ENCODE results near the gene BCL2. TPM values are rescaled to one million over a fixed set of nuclear protein-coding genes. Genes with fewer than 3 reads are reported as not detected.

Gene BCL2
- total and polyA plus RNA-seq, 9 of the 15 experiments (the other 6 are each of a cell fraction or from before 2014, with no cell fraction given) = 0.10 to 1.1 (median 0.65) TPM

DNA sequence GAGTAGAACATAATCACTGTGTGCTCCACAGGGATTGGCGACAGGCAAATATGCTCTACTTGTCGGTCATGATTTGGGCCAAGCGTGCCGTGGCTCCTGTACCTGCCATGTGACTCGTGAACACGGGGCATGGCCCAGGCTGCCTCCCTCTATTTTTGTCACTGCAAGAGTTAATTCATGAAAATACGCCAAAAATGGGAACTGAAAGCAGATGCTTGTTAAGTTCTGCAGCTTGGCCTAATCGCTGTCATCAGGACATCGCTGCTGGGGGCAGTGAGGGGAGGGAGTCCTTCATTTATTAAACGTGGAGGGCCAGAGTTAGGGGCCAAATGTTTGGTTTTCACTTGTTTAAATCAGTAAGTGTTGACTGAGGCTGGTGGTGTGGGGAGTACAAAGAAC lies 177.8 kb downstream of the BCL2 start:
- H3K9ac ChIP-seq (ENCODE audit: insufficient read depth in 1 of 2, low read depth in 2 of 2, low read length in 2 of 2) = no peak overlapping the region
- intact Hi-C loops (cut with micrococcal nuclease) = no loop called here
- DNase-seq (ENCODE audit: extremely low read depth in 1 of 4, low spot score in 3 of 4) (no peak), FAIRE-seq (no peak), ATAC-seq (no peak)
- ChIA-PET POLR2A (no interaction called here), CTCF (ENCODE audit: low intra/inter-chr PET ratio) (no interaction called here)
- TF ChIP-seq POLR2AphosphoS2 (IDR thresholded peaks at IDR 0.05; ENCODE audit: low read length) = no peak
- 0% methylated on average over 9 of the region's 10 CpGs for WGBS (ENCODE audit: insufficient coverage, low coverage, missing lambda C conversion rate)
- no peaks in the 10 kb centered on the region for H3K79me2 ChIP-seq (ENCODE audit: control insufficient read depth, insufficient read depth, low read length)
- no peak overlapping the region for H3K4me3 ChIP-seq
- in situ Hi-C loops (cut with MboI) = no loop called here
- no peaks in the 10 kb centered on the region for H3K4me1 ChIP-seq (replicated peaks in 1 of 2; ENCODE audit: control insufficient read depth in 2 of 2, insufficient read depth in 2 of 2, low read length in 2 of 2)
- H3K4me2 ChIP-seq (ENCODE audit: insufficient read depth, low read length) = no peak overlapping the region
- H3K9me3 ChIP-seq (replicated peaks; ENCODE audit: control insufficient read depth, insufficient read depth, low read depth, low read length) = no peaks in the 10 kb centered on the region
- no peak overlapping the region for H2AFZ ChIP-seq (ENCODE audit: low read depth, low read length)
- H3K27ac ChIP-seq (ENCODE audit: extremely low read depth, low read depth, low read length) = no peak overlapping the region
- H3K9me1 ChIP-seq (ENCODE audit: control insufficient read depth, insufficient read depth, low read length) = no peaks in the 10 kb centered on the region
- H3K36me3 ChIP-seq (ENCODE audit: control insufficient read depth, insufficient read depth, low read length) = no peaks in the 10 kb centered on the region
- BruUV-seq (replicated peaks) = no TSS peak
- H3K27me3 ChIP-seq (ENCODE audit: control insufficient read depth in 2 of 2, insufficient read depth in 2 of 2, low read length in 2 of 2) = peaks cover 9 to 40% of the 10 kb centered on the region in 2 experiments; a peak in 3 of 5 replicates
- H4K20me1 ChIP-seq (replicated peaks; ENCODE audit: control insufficient read depth, insufficient read depth, low read length) = no peaks in the 10 kb centered on the region

DNA sequence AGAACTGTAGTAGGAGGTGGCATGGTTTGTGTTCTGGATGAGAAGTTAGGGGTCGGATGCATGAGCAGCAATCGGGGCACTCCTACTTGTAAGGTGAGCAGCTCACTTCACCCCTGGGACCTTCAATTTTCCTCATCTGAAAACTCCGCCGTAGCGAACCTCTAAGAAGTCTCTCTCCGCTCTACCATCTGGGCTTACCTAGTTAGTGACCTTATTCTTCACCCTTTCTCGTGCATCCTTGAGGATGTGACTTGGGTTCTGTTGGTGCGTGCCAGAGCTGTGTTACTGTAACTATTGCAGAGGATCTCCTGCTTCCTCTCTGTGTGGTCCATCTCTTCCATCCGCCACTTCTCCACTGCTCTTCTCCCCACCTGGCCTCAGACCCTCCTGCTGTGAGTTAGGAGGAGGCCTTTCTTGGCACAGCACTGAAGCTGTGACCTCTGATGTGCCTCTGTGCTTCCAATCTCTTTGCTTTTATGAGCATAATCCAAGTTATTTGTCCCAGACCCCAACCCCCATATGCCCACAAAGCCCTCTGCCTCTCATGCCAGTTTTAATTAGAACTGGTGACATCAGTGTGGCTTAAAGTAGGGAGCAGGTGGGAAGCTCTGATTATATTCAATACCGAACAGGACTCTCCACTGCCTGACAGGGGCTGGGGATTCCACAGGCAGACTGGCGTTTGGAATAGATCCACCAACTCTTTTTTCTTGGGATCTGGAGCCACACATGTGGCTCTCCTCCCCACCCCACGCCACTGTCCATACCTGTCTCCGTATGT lies 178.4 kb downstream of the BCL2 start:
- no peak overlapping the region for H3K4me2 ChIP-seq (ENCODE audit: insufficient read depth, low read length)
- WGBS (ENCODE audit: insufficient coverage, low coverage, missing lambda C conversion rate) = 2% methylated on average over 9 of the region's 13 CpGs
- in situ Hi-C loops (cut with MboI) = no loop called here
- DNase-seq (ENCODE audit: extremely low read depth in 1 of 4, low spot score in 3 of 4) (no peak), FAIRE-seq (no peak), ATAC-seq (no peak)
- intact Hi-C loops (cut with micrococcal nuclease) = no loop called here
- H3K79me2 ChIP-seq (ENCODE audit: control insufficient read depth, insufficient read depth, low read length) = no peaks in the 10 kb centered on the region
- no peaks in the 10 kb centered on the region for H3K36me3 ChIP-seq (ENCODE audit: control insufficient read depth, insufficient read depth, low read length)
- no peaks in the 10 kb centered on the region for H3K9me3 ChIP-seq (replicated peaks; ENCODE audit: control insufficient read depth, insufficient read depth, low read depth, low read length)
- peaks cover 9 to 39% of the 10 kb centered on the region in 2 experiments; a peak in 3 of 5 replicates for H3K27me3 ChIP-seq (ENCODE audit: control insufficient read depth in 2 of 2, insufficient read depth in 2 of 2, low read length in 2 of 2)
- CTCF ChIA-PET (ENCODE audit: low intra/inter-chr PET ratio) = no interaction called here
- H3K9me1 ChIP-seq (ENCODE audit: control insufficient read depth, insufficient read depth, low read length) = no peaks in the 10 kb centered on the region
- BruUV-seq (replicated peaks) = no TSS peak
- no peak overlapping the region for H3K4me3 ChIP-seq
- no peak overlapping the region for H2AFZ ChIP-seq (ENCODE audit: low read depth, low read length)
- H3K4me1 ChIP-seq (replicated peaks in 1 of 2; ENCODE audit: control insufficient read depth in 2 of 2, insufficient read depth in 2 of 2, low read length in 2 of 2) = no peaks in the 10 kb centered on the region
- POLR2A ChIA-PET = interaction anchor here (0.7 kb wide), 2 partner anchors 18 to 68 kb away, joined by 3 read pairs; no protein-coding TSS in a partner anchor
- H4K20me1 ChIP-seq (replicated peaks; ENCODE audit: control insufficient read depth, insufficient read depth, low read length) = no peaks in the 10 kb centered on the region
- no peak overlapping the region for H3K9ac ChIP-seq (ENCODE audit: insufficient read depth in 1 of 2, low read depth in 2 of 2, low read length in 2 of 2)
- TF ChIP-seq HMG20B (CRISPR knock-in tag; IDR thresholded peaks at IDR 0.05) = no peak
- no peak for TF ChIP-seq TSHZ1 (CRISPR knock-in tag; IDR thresholded peaks at IDR 0.05)
- TF ChIP-seq ZBTB7A (IDR thresholded peaks at IDR 0.05; ENCODE audit: borderline replicate concordance, control insufficient read depth, low read depth, low read length) = no peak
- no peak overlapping the region for H3K27ac ChIP-seq (ENCODE audit: extremely low read depth, low read depth, low read length)

Measured in K562 (cell line).